Activated naive CD4-positive, alpha-beta T cell treated with anti-CD3 and anti-CD28 coated beads, Interleukin-2, amount 50 U/mL, for 72 hours (primary cell): ENCODE results near the gene TTC38. TPM values are rescaled to one million over a fixed set of nuclear protein-coding genes. Genes with fewer than 3 reads are reported as not detected.
A peak's percentile ranks its signal among the peaks of the same experiment; 100 is the strongest.
"Not testable (repeated sequence)": the region's sequence is repeated elsewhere in the genome, so short reads cannot be mapped to it uniquely, and the experiment has no call there.

Source experiments
- ATAC-seq, 2 donors: fragments of 150-1000 bp; cut with Tn5 transposase; 2 replicates each; pipeline ENCODE4 v1.10.0; 2021; ENCODE audit warnings: mild to moderate bottlenecking in 2 of 2, moderate library complexity in 2 of 2
- DNase-seq, 2 donors: peaks; one replicate each; pipeline ENCODE4 v3.0.0; 2021 to 2022; ENCODE audit warnings: low spot score in 2 of 2
- H3K27ac Mint-ChIP-seq, 2 donors: one replicate each; pipeline ENCODE4 v1.8.0; 2022; ENCODE audit warnings: mild to moderate bottlenecking in 2 of 2, mixed read lengths in 2 of 2
- H3K36me3 Mint-ChIP-seq, 2 donors: one replicate each; pipeline ENCODE4 v1.8.0; 2022; ENCODE audit warnings: mixed read lengths in 2 of 2
- H3K9me3 Mint-ChIP-seq, 2 donors: one replicate each; pipeline ENCODE4 v1.8.0; 2022; ENCODE audit warnings: mixed read lengths in 2 of 2
- total RNA-seq, 2 donors: library from RNA; stranded (reverse); gene quantifications; one replicate each; pipeline ENCODE4 v1.2.3, GENCODE V29; 2022

TTC38 gene
- total RNA-seq, 2 donors from 2014 or later, result 11.3 to 16.3 TPM

GRCh38 chr22:46297151-46297812 lies 29.5 kb downstream of the TTC38 start:
- H3K36me3 Mint-ChIP-seq, result peaks cover 41 to 44% of the 10 kb centered on the region in 2 donors
- ATAC-seq (peak; percentile 17 to 24), DNase-seq (peak in 1 of 2 donors; percentile 35)
- H3K9me3 Mint-ChIP-seq, result no peaks in the 10 kb centered on the region
- H3K27ac Mint-ChIP-seq, result peak overlapping the region; percentile 38 to 90

GRCh38 chr22:46299101-46299500 lies 31.3 kb downstream of the TTC38 start:
- Mint-ChIP-seq H3K36me3 (peaks cover 37 to 38% of the 10 kb centered on the region in 2 donors), H3K27ac (peak overlapping the region in 1 of 2 donors; percentile 21), H3K9me3 (no peaks in the 10 kb centered on the region)
- no peak for ATAC-seq
- no peak for DNase-seq

GRCh38 chr22:46300491-46300890 lies 32.7 kb downstream of the TTC38 start:
- DNase-seq, result no peak
- peaks cover 37 to 38% of the 10 kb centered on the region in 2 donors for H3K36me3 Mint-ChIP-seq
- ATAC-seq, result no peak

GRCh38 chr22:46303347-46303965 lies 35.6 kb downstream of the TTC38 start:
- ATAC-seq (no peak), DNase-seq (no peak)
- Mint-ChIP-seq H3K36me3 (peaks cover 25 to 26% of the 10 kb centered on the region in 2 donors), H3K27ac (peak overlapping the region in 1 of 2 donors; percentile 5), H3K9me3 (no peaks in the 10 kb centered on the region)

More at GRCh38 chr22:46300491-46300890, 32.7 kb downstream of the TTC38 start:
- Mint-ChIP-seq H3K9me3 (no peaks in the 10 kb centered on the region), H3K27ac (peak overlapping the region in 1 of 2 donors; percentile 45)

- no peaks in the 10 kb centered on the region for H3K9me3 Mint-ChIP-seq
- H3K27ac Mint-ChIP-seq, result peak overlapping the region in 1 of 2 donors; percentile 52
- no peak for ATAC-seq
- no peak for DNase-seq
- peaks cover 4 to 17% of the 10 kb centered on the region in 2 donors for H3K36me3 Mint-ChIP-seq
These were observed 40.6 kb downstream of the TTC38 start for GRCh38 chr22:46308283-46308988.

- ATAC-seq, result no peak
- Mint-ChIP-seq H3K27ac (no peak overlapping the region), H3K36me3 (peaks cover 4 to 17% of the 10 kb centered on the region in 2 donors), H3K9me3 (no peaks in the 10 kb centered on the region)
- no peak for DNase-seq
These were observed 41.8 kb downstream of the TTC38 start for GRCh38 chr22:46309526-46310085.

GRCh38 chr22:46312056-46312455 lies 44.2 kb downstream of the TTC38 start:
- Mint-ChIP-seq H3K36me3 (peaks cover 4 to 17% of the 10 kb centered on the region in 2 donors), H3K27ac (no peak overlapping the region), H3K9me3 (no peaks in the 10 kb centered on the region)
- DNase-seq (no peak), ATAC-seq (no peak)

GRCh38 chr22:46312848-46313247 lies 45.0 kb downstream of the TTC38 start:
- not testable (repeated sequence) for H3K9me3 Mint-ChIP-seq, H3K27ac Mint-ChIP-seq, DNase-seq, ATAC-seq
- peaks cover 4 to 22% of the 10 kb centered on the region in 2 donors for H3K36me3 Mint-ChIP-seq

GRCh38 chr22:46315976-46316375 lies 48.2 kb downstream of the TTC38 start:
- ATAC-seq (no peak), DNase-seq (no peak)
- Mint-ChIP-seq H3K9me3 (no peaks in the 10 kb centered on the region), H3K36me3 (peaks cover 0 to 35% of the 10 kb centered on the region in 2 donors), H3K27ac (no peak overlapping the region)

- H3K9me3 Mint-ChIP-seq, result no peaks in the 10 kb centered on the region
- no peak for ATAC-seq
- H3K36me3 Mint-ChIP-seq, result peaks cover 0 to 38% of the 10 kb centered on the region in 2 donors
- no peak for DNase-seq
- no peak overlapping the region for H3K27ac Mint-ChIP-seq
These were observed 49.8 kb downstream of the TTC38 start for GRCh38 chr22:46317646-46318045.

GRCh38 chr22:46318576-46318975 lies 50.8 kb downstream of the TTC38 start:
- no peak for DNase-seq
- peaks cover 0 to 45% of the 10 kb centered on the region in 2 donors for H3K36me3 Mint-ChIP-seq
- no peaks in the 10 kb centered on the region for H3K9me3 Mint-ChIP-seq
- H3K27ac Mint-ChIP-seq, result peak overlapping the region in 1 of 2 donors; percentile 45
- no peak for ATAC-seq

GRCh38 chr22:46319319-46319718 lies 51.5 kb downstream of the TTC38 start:
- peaks cover 0 to 45% of the 10 kb centered on the region in 2 donors for H3K36me3 Mint-ChIP-seq
- no peaks in the 10 kb centered on the region for H3K9me3 Mint-ChIP-seq
- H3K27ac Mint-ChIP-seq, result no peak overlapping the region

GRCh38 chr22:46320166-46320710 lies 52.4 kb downstream of the TTC38 start:
- ATAC-seq, result no peak
- no peak for DNase-seq
- Mint-ChIP-seq H3K9me3 (no peaks in the 10 kb centered on the region), H3K27ac (no peak overlapping the region), H3K36me3 (peaks cover 0 to 45% of the 10 kb centered on the region in 2 donors)

More at GRCh38 chr22:46319319-46319718, 51.5 kb downstream of the TTC38 start:
- ATAC-seq (peak in 1 of 2 donors; percentile 9), DNase-seq (no peak)

- ATAC-seq (no peak), DNase-seq (no peak)
- peaks cover 0 to 45% of the 10 kb centered on the region in 2 donors for H3K36me3 Mint-ChIP-seq
These were observed 53.0 kb downstream of the TTC38 start for GRCh38 chr22:46320716-46321386.

GRCh38 chr22:46322711-46323110 lies 54.9 kb downstream of the TTC38 start:
- no peak overlapping the region for H3K27ac Mint-ChIP-seq
- H3K9me3 Mint-ChIP-seq, result no peaks in the 10 kb centered on the region
- DNase-seq (no peak), ATAC-seq (no peak)
- peaks cover 0 to 48% of the 10 kb centered on the region in 2 donors for H3K36me3 Mint-ChIP-seq

More at GRCh38 chr22:46320716-46321386, 53.0 kb downstream of the TTC38 start:
- H3K27ac Mint-ChIP-seq, result no peak overlapping the region
- H3K9me3 Mint-ChIP-seq, result no peaks in the 10 kb centered on the region

GRCh38 chr22:46323162-46323561 lies 55.4 kb downstream of the TTC38 start:
- peaks cover 0 to 43% of the 10 kb centered on the region in 2 donors for H3K36me3 Mint-ChIP-seq
- ATAC-seq, result no peak

More at GRCh38 chr22:46323162-46323561, 55.4 kb downstream of the TTC38 start:
- DNase-seq, result no peak
- Mint-ChIP-seq H3K27ac (no peak overlapping the region), H3K9me3 (no peaks in the 10 kb centered on the region)
